GM12878 (cell line): ENCODE results near the gene CAMTA1. TPM values are rescaled to one million over a fixed set of nuclear protein-coding genes. Genes with fewer than 3 reads are reported as not detected.

Experiments
- ATAC-seq: fragments of 200-7000 bp; cut with Tn5 transposase; 3 replicates; pipeline ENCODE4 v1.9.1; 2020; ENCODE audit warnings: mild to moderate bottlenecking, moderate library complexity
- BruUV-seq: library from RNA; stranded (reverse); fragments of 400-500 nt; replicated peaks from 2 replicates; lab custom pipeline; 2021; lab: Mats Ljungman, UMichigan
- CTCF ChIA-PET: fragments of 300-600 bp; sonication (Branson Sonifier 250); formaldehyde crosslinking; extraction: SDS; loops from one replicate; lab custom pipeline; 2021; ENCODE audit warnings: inconsistent platforms; lab: Yijun Ruan, JAX
- POLR2A ChIA-PET: fragments of 350-600 bp; formaldehyde crosslinking; extraction: SDS; loops from one replicate; lab custom pipeline; 2021; ENCODE audit warnings: inconsistent platforms; lab: Charles Lee
- RAD21 ChIA-PET: fragments of 300-600 bp; sonication (Branson Sonifier 250); formaldehyde crosslinking; loops from one replicate; lab custom pipeline; 2023; ENCODE audit warnings: antibody characterized with exemption; ENCODE audit not compliant: unreplicated experiment; lab: Charles Lee
- SMC1A ChIA-PET: fragments of 300-600 bp; sonication (Branson Sonifier 250); formaldehyde crosslinking; loops from one replicate; lab custom pipeline; 2023; ENCODE audit not compliant: unreplicated experiment, uncharacterized antibody; lab: Charles Lee
- DNase-seq: peaks from one replicate; pipeline ENCODE4 v3.0.0-alpha.2; 2011; ENCODE audit warnings: low read depth, low spot score
- FAIRE-seq: peaks from 3 replicates; lab custom pipeline; 2011; peaks lifted over from hg19 to GRCh38; lab: Jason Lieb, UNC
- H2AFZ ChIP-seq: 2 replicates; pipeline ENCODE4 v1.6.0; 2011; ENCODE audit warnings: low read depth, low read length, control low read depth; ENCODE audit not compliant: control insufficient read depth
- H3K27ac ChIP-seq: 2 replicates; pipeline ENCODE4 v1.5.1; 2011; ENCODE audit warnings: control low read depth; ENCODE audit not compliant: control insufficient read depth, insufficient read depth
- H3K27me3 ChIP-seq, 2 experiments: replicated peaks in 1 of 2; 2 replicates each; pipeline versions ENCODE4 v1.6.0 to v1.6.1; 2011; ENCODE audit warnings: low read length in 1 of 2; ENCODE audit not compliant: control insufficient read depth in 2 of 2, insufficient read depth in 2 of 2
- H3K36me3 ChIP-seq, 2 experiments: 2 replicates each; pipeline ENCODE4 v1.5.1; 2011; ENCODE audit warnings: low read length in 1 of 2; ENCODE audit not compliant: control insufficient read depth in 2 of 2, insufficient read depth in 2 of 2
- H3K4me1 ChIP-seq: 2 replicates; pipeline ENCODE4 v1.6.1; 2011; ENCODE audit warnings: mild to moderate bottlenecking, low read length, moderate library complexity, mixed read lengths; ENCODE audit not compliant: control insufficient read depth, insufficient read depth
- H3K4me2 ChIP-seq: 2 replicates; pipeline ENCODE4 v1.6.0; 2011; ENCODE audit warnings: control low read depth; ENCODE audit not compliant: control insufficient read depth, insufficient read depth
- H3K4me3 ChIP-seq: fragments of 200-600 bp; sonication (generic); 2 replicates; pipeline ENCODE4 v1.5.1; 2016
- H3K79me2 ChIP-seq: 2 replicates; pipeline ENCODE4 v1.6.0; 2011; ENCODE audit warnings: low read length; ENCODE audit not compliant: control insufficient read depth, insufficient read depth
- H3K9ac ChIP-seq: 2 replicates; pipeline ENCODE4 v1.8.0; 2011; ENCODE audit warnings: low read length, control low read depth, mixed read lengths; ENCODE audit not compliant: control insufficient read depth, insufficient read depth
- H3K9me3 ChIP-seq: replicated peaks from 3 replicates; pipeline ENCODE4 v1.5.1; 2011; ENCODE audit warnings: mild to moderate bottlenecking, low read length; ENCODE audit not compliant: control insufficient read depth, insufficient read depth
- H4K20me1 ChIP-seq: 2 replicates; pipeline ENCODE4 v1.6.0; 2011; ENCODE audit not compliant: control insufficient read depth, insufficient read depth
- DPF2 ChIP-seq: fragments of 450-650 bp; IDR thresholded peaks from 2 replicates; pipeline ENCODE4 v1.6.1; 2017; ENCODE audit warnings: mild to moderate bottlenecking
- ELK1 ChIP-seq: IDR thresholded peaks from 2 replicates; pipeline ENCODE4 v1.6.1; 2012; ENCODE audit warnings: low read depth, low read length, improper control_type of control experiment
- GATAD2B ChIP-seq: fragments of 450-650 bp; conservative IDR thresholded peaks from 2 replicates; pipeline ENCODE4 v1.6.1; 2017; ENCODE audit warnings: low read depth, mild to moderate bottlenecking, moderate library complexity
- MYB ChIP-seq: fragments of 150-350 bp; IDR thresholded peaks from 2 replicates; pipeline ENCODE4 v1.6.1; 2014; ENCODE audit warnings: mild to moderate bottlenecking, low read depth, low read length, borderline replicate concordance
- NFIC ChIP-seq: IDR thresholded peaks from 2 replicates; pipeline ENCODE4 v1.6.1; 2012; ENCODE audit warnings: low read depth, mild to moderate bottlenecking, inconsistent platforms, low read length, moderate library complexity
- SIN3A ChIP-seq: IDR thresholded peaks from 2 replicates; pipeline ENCODE4 v1.6.1; 2012; ENCODE audit warnings: low read depth, low read length, improper control_type of control experiment
- SMARCA5 ChIP-seq: fragments of 450-650 bp; IDR thresholded peaks from 2 replicates; pipeline ENCODE4 v1.6.1; 2017; ENCODE audit warnings: mild to moderate bottlenecking
- WGBS: methylation state at CpG from one replicate; pipeline ENCODE4 v1.1.6; 2016; ENCODE audit warnings: low lambda C conversion rate; ENCODE audit not compliant: insufficient replicate concordance, insufficient coverage; ENCODE audit errors: missing lambda C conversion rate; 5-methylcytosine and 5-hydroxymethylcytosine counted together
- in situ Hi-C: fragments of 300-500 bp; cut with MboI; formaldehyde crosslinking; loops from 9 replicates; pipeline ENCODE4 v1.14.3; 2018; ENCODE audit warnings: mixed read lengths
- intact Hi-C: fragments of 100-400 bp; cut with micrococcal nuclease; formaldehyde crosslinking; loops from one replicate; pipeline ENCODE4 v1.14.2; 2022; ENCODE audit not compliant: unreplicated experiment
- polyA plus RNA-seq, 11 experiments: library from polyadenylated mRNA; depleted of rRNA in 4 of 11; unstranded in 6 of 11; stranded (reverse) in 5 of 11; fragments of >200 nt; fragmentation: Nextera tagmentation in 4 of 11; fragmentation: Illumina TruSeq in 1 of 11; extraction: Ambion mirVana in 4 of 11; extraction: Trizol in 1 of 11; gene quantifications; 1 replicate in 1 of 11; 2 replicates in 10 of 11; pipeline versions ENCODE4 v1.2.1 to v1.2.3, GENCODE V29; 2011 to 2016; ENCODE audit warnings: inconsistent platforms in 2 of 11, missing spikeins in 2 of 11, low read depth in 1 of 11
- total RNA-seq, 4 experiments: library from RNA; depleted of rRNA in 3 of 4; stranded (reverse); fragments of >200 nt in 3 of 4; fragmentation: Illumina TruSeq in 1 of 4; extraction: Trizol in 1 of 4; gene quantifications; 2 replicates each; pipeline versions ENCODE4 v1.2.1 to v1.2.3, GENCODE V29; 2013 to 2021
- TF ChIP-seq, protein P1 (sequence below): fragments of 450-650 bp; formaldehyde crosslinking; IDR thresholded peaks from 2 replicates; pipeline ENCODE4 v1.4.0; 2020; ENCODE audit warnings: mild to moderate bottlenecking, moderate library complexity

Gene CAMTA1
- total and polyA plus RNA-seq, 10 of the 15 experiments (the other 5 are each of a cell fraction or from before 2014, with no cell fraction given), result 37.7 to 148 (median 76.4) TPM

GRCh38 chr1:6947952-6948351, 162.7 kb downstream of the CAMTA1 start (continued):
- TF ChIP-seq GATAD2B, result no peak
- TF ChIP-seq ELK1, result no peak
- TF ChIP-seq, protein P1, sequence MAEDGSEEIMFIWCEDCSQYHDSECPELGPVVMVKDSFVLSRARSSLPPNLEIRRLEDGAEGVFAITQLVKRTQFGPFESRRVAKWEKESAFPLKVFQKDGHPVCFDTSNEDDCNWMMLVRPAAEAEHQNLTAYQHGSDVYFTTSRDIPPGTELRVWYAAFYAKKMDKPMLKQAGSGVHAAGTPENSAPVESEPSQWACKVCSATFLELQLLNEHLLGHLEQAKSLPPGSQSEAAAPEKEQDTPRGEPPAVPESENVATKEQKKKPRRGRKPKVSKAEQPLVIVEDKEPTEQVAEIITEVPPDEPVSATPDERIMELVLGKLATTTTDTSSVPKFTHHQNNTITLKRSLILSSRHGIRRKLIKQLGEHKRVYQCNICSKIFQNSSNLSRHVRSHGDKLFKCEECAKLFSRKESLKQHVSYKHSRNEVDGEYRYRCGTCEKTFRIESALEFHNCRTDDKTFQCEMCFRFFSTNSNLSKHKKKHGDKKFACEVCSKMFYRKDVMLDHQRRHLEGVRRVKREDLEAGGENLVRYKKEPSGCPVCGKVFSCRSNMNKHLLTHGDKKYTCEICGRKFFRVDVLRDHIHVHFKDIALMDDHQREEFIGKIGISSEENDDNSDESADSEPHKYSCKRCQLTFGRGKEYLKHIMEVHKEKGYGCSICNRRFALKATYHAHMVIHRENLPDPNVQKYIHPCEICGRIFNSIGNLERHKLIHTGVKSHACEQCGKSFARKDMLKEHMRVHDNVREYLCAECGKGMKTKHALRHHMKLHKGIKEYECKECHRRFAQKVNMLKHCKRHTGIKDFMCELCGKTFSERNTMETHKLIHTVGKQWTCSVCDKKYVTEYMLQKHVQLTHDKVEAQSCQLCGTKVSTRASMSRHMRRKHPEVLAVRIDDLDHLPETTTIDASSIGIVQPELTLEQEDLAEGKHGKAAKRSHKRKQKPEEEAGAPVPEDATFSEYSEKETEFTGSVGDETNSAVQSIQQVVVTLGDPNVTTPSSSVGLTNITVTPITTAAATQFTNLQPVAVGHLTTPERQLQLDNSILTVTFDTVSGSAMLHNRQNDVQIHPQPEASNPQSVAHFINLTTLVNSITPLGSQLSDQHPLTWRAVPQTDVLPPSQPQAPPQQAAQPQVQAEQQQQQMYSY (CRISPR knock-in tag), result no peak

- TF ChIP-seq NFIC (no peak), SMARCA5 (no peak), SIN3A (no peak), MYB (no peak), DPF2 (no peak)
- Histone ChIP-seq H3K79me2 (no peaks in the 10 kb centered on the region), H3K27ac (no peak overlapping the region), H4K20me1 (no peaks in the 10 kb centered on the region), H3K9ac (no peak overlapping the region), H3K27me3 (no peaks in the 10 kb centered on the region), H3K4me2 (no peak overlapping the region), H3K9me3 (no peaks in the 10 kb centered on the region), H2AFZ (no peak overlapping the region), H3K4me1 (no peaks in the 10 kb centered on the region), H3K36me3 (no peaks in the 10 kb centered on the region), H3K4me3 (no peak overlapping the region)
- FAIRE-seq, result no peak
- ChIA-PET SMC1A (no interaction called here), CTCF (no interaction called here), POLR2A (no interaction called here), RAD21 (no interaction called here)
- 0% methylated on average over 3 of the region's 3 CpGs for WGBS
- DNase-seq, result no peak
- no TSS peak for BruUV-seq
- ATAC-seq, result no peak
- in situ Hi-C loops, result no loop called here
- intact Hi-C loops, result no loop called here
Observed at GRCh38 chr1:6948416-6948815, 163.2 kb downstream of the CAMTA1 start.
